Stimulated activated CD4-positive, alpha-beta T cell treated with anti-CD3 and anti-CD28 coated beads, Interleukin-12 subunit alpha, Interleukin-12 subunit beta, amount 100 ng/mL, for 4 hours (primary cell): ENCODE results near the gene TXNL1.

Experiments used
- DNase-seq: peaks from one replicate; pipeline ENCODE4 v3.0.0-alpha.2; 2020

The TXNL1 gene

DNA sequence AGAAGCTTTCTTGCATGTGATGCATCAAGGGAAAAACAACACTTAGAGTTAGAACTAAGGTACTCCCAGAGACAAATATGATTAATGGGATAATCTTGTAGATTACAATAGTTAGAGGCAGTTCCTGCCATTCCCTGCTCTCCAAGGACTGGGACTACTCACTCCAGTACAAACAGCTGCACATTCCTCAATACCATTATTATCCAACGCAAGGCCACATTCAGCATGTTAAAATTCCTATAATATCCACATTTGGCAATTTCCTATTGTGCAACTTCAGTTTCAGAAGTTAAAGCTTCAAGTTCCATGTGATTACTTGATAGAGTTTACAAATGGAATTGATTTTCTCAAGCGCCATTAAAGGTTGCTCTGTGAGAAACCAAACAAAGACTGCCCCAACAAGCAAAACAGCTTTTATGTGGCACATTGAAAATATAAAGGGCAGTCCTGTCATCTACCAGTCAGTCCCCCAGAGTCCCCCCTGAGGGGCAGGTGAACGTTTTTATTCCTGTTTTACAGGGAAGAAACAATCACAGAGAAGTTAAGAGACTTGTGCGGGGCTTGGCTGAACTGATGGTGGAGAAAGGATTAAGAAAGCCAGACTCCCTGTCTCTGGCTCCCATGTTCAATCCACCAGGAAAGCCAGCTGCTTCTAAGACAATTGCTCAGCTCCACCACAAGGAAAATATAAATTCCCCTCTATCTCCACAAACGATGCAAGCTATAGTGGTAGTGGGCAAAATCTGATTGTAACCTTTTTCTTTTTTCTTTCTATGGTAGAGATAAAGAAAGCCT lies 72.6 kb downstream of the TXNL1 start:
- no peak for DNase-seq

DNA sequence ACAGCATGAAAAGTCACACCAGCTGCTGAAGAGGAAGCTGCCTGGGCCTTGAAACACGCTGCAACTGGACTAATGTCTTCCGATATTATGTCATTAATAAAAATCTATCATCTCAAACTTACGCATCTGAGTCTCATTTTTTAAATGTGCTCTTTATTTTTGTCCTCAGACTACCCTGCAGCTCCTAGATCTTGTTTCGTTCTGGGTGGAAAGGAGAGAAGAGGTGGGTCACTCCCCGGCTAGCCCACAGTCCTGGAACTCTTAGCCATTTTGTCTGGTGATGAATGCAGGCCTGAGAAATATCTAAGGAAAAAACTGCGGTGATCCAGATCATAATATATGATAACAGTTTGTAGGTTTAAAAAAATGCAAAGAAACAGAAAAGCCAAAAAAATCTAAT lies 73.3 kb downstream of the TXNL1 start:
- DNase-seq, result no peak

DNA sequence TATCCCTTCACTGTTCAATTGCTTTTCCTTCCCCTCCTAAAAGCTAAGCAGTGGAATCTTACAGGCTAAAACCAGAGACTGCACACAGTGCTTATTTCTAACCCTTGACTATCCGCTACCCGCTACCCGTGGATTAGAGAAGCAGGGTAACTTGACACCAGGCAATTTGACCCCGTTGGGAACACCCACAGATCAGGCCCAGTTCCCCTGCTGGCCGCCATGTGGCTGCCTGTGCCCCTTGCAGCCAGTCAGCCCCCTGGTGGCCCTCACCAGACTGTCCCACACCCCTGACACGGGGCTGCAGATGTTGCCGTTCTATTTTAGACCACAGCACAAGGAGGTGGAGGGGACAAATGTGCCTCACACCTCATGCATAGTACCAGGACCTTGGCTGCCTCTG lies 74.8 kb downstream of the TXNL1 start:
- no peak for DNase-seq

DNA sequence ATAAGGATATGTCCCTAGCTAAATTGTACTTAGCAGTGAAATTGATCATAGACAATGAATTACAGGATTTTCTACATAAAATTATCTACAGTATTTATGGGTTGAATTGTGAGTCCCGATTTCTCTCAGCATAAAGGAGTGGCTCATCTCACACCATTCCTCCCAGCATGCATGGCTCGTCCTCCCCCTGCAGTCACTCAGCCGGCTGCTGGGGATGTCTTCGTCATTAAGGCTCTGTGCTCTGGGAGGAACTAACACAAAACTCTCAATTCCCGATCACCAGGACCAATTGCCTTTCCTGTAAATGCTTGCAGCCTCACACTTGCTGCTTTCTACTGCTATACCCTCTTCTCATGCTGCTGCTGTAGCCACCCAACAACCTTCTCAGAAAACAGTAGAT lies 75.9 kb downstream of the TXNL1 start:
- DNase-seq, result no peak

DNA sequence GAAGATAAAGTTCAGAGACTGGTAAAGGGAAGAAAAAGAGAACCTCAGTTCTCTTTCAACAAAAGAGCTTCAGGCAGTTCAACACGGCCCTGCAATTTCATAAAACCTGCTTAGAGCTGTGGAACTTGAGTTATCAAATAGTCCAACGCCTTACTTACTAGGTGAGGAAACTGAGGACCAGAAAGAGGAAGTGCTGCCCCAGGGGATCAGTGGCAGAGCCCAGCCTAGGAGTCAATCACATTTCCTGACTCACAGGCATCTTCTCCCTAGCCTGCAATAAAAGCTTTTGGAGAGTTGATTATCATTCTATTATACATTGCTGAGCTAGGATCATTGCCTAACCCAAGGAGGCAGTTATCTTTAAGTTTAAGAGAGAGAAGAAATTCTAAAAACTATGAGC lies 77.4 kb downstream of the TXNL1 start:
- DNase-seq, result no peak

DNA sequence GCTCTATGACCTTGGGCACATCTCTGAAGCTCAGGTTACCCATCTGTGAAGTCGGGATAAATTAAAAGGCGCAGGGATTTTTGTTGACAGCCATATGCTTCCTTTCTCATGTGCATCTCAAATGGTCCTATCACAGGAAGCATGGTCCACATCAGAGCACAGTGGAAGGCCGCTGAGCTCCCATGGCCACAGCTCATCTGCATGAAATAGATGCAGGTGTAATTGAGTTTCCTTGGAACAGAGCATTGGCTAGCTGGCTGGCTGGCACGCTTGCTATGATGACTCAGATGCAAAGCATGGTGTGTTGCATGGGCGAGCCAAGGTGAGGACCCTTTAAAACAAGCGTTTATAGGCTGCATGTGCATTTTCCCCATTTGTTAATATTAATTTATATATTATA lies 79.3 kb downstream of the TXNL1 start:
- DNase-seq, result no peak

DNA sequence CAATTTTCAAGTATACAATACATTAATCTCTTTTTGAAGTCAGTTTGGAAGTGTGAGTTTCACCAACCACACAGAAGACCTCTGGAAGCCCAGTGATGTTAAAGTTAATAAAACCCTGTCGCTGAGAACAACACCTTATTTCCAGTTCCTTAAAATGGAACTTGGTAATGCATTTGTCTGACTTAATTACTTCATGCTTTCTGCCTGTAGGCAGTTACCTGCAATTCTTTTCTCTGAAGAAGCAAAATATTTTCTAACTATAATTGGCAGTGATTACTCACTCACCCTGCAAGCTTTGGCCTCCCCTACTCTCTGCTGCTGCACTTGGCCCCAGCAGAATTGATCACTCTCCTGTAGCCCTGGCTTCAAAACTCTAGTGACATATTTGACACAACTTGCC lies 81.5 kb downstream of the TXNL1 start:
- DNase-seq, result no peak

DNA sequence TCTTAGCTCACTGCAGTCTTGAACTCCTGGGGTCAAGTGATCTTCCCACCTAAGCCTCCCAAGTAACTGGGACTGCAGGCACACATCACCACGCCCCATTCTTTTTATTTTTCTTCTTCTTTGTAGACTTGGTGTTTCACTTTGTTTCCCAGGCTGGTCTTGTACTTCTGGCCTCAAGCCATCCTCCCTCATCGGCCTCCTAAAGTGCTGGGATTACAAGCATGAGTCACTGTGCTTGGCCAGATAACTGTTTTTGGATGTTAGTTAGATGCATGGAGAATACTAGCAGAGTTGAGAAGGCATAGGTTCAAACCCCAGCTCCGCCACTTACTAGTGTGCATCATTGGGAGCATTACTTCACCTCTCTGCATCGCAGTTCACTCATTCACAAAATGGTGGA lies 88.3 kb downstream of the TXNL1 start:
- no peak for DNase-seq
